Neural progenitor cell (in vitro differentiated cells): ENCODE data around the gene LPIN1.

Source experiments
- EZH2 ChIP-seq: fragments of 200-600 bp; sonication (generic); IDR thresholded peaks from 2 replicates; pipeline ENCODE4 v1.6.1; 2017; ENCODE audit warnings: antibody characterized with exemption, mild to moderate bottlenecking, moderate library complexity
- EZH2phosphoT487 ChIP-seq: fragments of 200-600 bp; sonication (generic); IDR thresholded peaks from 2 replicates; pipeline ENCODE4 v1.6.1; 2017; ENCODE audit warnings: antibody characterized with exemption
- TF ChIP-seq, protein P1 (sequence below): fragments of 200-600 bp; sonication (generic); IDR thresholded peaks from 2 replicates; pipeline ENCODE4 v1.5.1; 2017; ENCODE audit warnings: antibody characterized with exemption, mild to moderate bottlenecking

DNA sequence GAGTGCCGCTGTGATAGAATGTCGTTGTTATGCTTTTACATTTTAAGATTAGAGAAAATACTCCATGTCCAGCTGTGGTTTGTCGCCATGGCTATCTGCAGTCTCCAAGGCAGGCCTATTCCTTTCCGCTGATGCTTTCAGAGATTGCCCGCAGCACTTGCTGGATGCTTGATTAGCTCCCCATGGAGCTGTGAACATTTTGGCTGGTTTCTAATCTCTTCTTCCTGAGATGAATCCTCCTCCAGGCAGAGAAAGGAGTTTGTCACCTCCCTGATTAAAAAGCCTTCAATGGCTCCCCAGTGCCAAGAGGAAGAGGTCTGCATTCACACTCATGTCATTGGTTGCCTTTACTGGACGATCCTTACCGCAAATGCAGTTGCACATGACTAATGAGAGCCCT, 32.6 kb upstream of the LPIN1 start:
- TF ChIP-seq, protein P1, sequence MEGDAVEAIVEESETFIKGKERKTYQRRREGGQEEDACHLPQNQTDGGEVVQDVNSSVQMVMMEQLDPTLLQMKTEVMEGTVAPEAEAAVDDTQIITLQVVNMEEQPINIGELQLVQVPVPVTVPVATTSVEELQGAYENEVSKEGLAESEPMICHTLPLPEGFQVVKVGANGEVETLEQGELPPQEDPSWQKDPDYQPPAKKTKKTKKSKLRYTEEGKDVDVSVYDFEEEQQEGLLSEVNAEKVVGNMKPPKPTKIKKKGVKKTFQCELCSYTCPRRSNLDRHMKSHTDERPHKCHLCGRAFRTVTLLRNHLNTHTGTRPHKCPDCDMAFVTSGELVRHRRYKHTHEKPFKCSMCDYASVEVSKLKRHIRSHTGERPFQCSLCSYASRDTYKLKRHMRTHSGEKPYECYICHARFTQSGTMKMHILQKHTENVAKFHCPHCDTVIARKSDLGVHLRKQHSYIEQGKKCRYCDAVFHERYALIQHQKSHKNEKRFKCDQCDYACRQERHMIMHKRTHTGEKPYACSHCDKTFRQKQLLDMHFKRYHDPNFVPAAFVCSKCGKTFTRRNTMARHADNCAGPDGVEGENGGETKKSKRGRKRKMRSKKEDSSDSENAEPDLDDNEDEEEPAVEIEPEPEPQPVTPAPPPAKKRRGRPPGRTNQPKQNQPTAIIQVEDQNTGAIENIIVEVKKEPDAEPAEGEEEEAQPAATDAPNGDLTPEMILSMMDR = no peak
- no peak for TF ChIP-seq EZH2
- no peak for TF ChIP-seq EZH2phosphoT487
